MM.1S (cell line): ENCODE measurements around the gene ARHGAP26.

ENCODE experiments used
- DNase-seq: peaks from one replicate; pipeline ENCODE4 v3.0.0-alpha.2; 2015
- H2AFZ ChIP-seq: fragments of 300-600 bp; sonication (generic); 2 replicates; pipeline ENCODE4 v1.6.0; 2016; ENCODE audit warnings: antibody characterized with exemption, low read length
- H3F3A ChIP-seq: fragments of 300-600 bp; sonication (generic); 2 replicates; pipeline ENCODE4 v1.6.1; 2016; ENCODE audit warnings: mild to moderate bottlenecking, antibody characterized with exemption, low read length, moderate library complexity, mixed read lengths; ENCODE audit not compliant: insufficient read depth
- H3K27ac ChIP-seq: fragments of 300-600 bp; sonication (generic); 2 replicates; pipeline ENCODE4 v1.5.1; 2016; ENCODE audit warnings: mild to moderate bottlenecking, low read length
- H3K27me3 ChIP-seq: fragments of 300-600 bp; sonication (generic); replicated peaks from 2 replicates; pipeline ENCODE4 v1.6.0; 2016; ENCODE audit warnings: low read length; ENCODE audit not compliant: insufficient read depth
- H3K36me3 ChIP-seq: fragments of 300-600 bp; sonication (generic); replicated peaks from 2 replicates; pipeline ENCODE4 v1.6.1; 2016; ENCODE audit warnings: mild to moderate bottlenecking, low read length, mixed read lengths; ENCODE audit not compliant: insufficient read depth
- H3K4me1 ChIP-seq: fragments of 300-600 bp; sonication (generic); 2 replicates; pipeline ENCODE4 v1.6.1; 2016; ENCODE audit warnings: low read length, mixed read lengths
- H3K4me2 ChIP-seq: fragments of 300-600 bp; sonication (generic); 2 replicates; pipeline ENCODE4 v1.6.0; 2016; ENCODE audit warnings: low read depth, low read length
- H3K4me3 ChIP-seq: fragments of 300-600 bp; sonication (generic); 2 replicates; pipeline ENCODE4 v1.5.1; 2016; ENCODE audit warnings: low read length, mixed read lengths
- H3K79me2 ChIP-seq: fragments of 300-600 bp; sonication (generic); 2 replicates; pipeline ENCODE4 v1.6.1; 2016; ENCODE audit warnings: mixed run types, low read length, mixed read lengths
- H3K9ac ChIP-seq: fragments of 300-600 bp; sonication (generic); 2 replicates; pipeline ENCODE4 v1.6.1; 2016; ENCODE audit warnings: low read length, mixed read lengths
- H3K9me2 ChIP-seq: fragments of 300-600 bp; sonication (generic); replicated peaks from 2 replicates; pipeline ENCODE4 v1.6.1; 2016; ENCODE audit warnings: mild to moderate bottlenecking, low read length, mixed read lengths; ENCODE audit not compliant: insufficient read depth
- H3K9me3 ChIP-seq: fragments of 300-600 bp; sonication (generic); replicated peaks from 2 replicates; pipeline ENCODE4 v1.6.1; 2016; ENCODE audit warnings: mild to moderate bottlenecking, low read length, mixed read lengths; ENCODE audit not compliant: insufficient read depth
- H4K20me1 ChIP-seq: fragments of 300-600 bp; sonication (generic); 2 replicates; pipeline ENCODE4 v1.6.1; 2016; ENCODE audit warnings: mild to moderate bottlenecking, low read length, moderate library complexity, mixed read lengths; ENCODE audit not compliant: insufficient read depth
- CTCF ChIP-seq: fragments of 300-600 bp; sonication (generic); IDR thresholded peaks from 2 replicates; pipeline ENCODE4 v1.5.1; 2016; ENCODE audit warnings: antibody characterized with exemption, low read length, mixed read lengths
- EZH2 ChIP-seq: fragments of 300-600 bp; sonication (generic); optimal IDR thresholded peaks from 2 replicates; pipeline ENCODE3; 2017; ENCODE audit warnings: low read depth, mild to moderate bottlenecking, antibody characterized with exemption, low read length, mixed read lengths
- EZH2phosphoT487 ChIP-seq: fragments of 300-600 bp; sonication (generic); IDR thresholded peaks from 2 replicates; pipeline ENCODE4 v1.6.1; 2018; ENCODE audit warnings: antibody characterized with exemption, low read length

ARHGAP26 gene

DNA sequence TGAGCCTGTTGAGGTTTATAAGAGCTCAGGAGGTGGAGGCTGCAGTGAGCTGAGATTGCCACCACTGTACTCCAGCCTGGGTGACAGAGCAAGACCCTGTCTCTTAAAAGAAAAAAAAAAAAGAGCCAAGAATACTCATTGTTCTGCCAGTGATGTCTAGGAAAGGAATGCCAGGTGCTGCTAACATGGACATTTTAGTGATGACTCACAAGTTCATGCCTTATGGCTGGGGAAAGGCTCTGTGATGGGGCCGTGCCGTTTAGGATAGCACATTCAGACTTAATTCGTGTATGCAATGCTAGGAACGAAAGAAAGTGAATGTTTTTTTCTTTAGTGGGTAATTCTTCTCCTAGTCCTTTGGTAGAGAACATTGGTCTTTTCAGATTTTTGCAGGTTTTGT is 134.2 kb downstream of the ARHGAP26 start:
- no peak for DNase-seq
- Histone ChIP-seq H3F3A (no peaks in the 10 kb centered on the region), H3K4me1 (no peaks in the 10 kb centered on the region), H3K27ac (no peak overlapping the region), H3K9me3 (no peaks in the 10 kb centered on the region), H3K9ac (no peak overlapping the region), H3K4me2 (no peak overlapping the region), H3K9me2 (no peaks in the 10 kb centered on the region), H3K79me2 (no peaks in the 10 kb centered on the region), H3K36me3 (no peaks in the 10 kb centered on the region), H3K27me3 (no peaks in the 10 kb centered on the region), H2AFZ (no peak overlapping the region), H3K4me3 (no peak overlapping the region), H4K20me1 (no peaks in the 10 kb centered on the region)
- TF ChIP-seq EZH2phosphoT487: no peak
- no peak for TF ChIP-seq CTCF
- no peak for TF ChIP-seq EZH2

GRCh38 chr5:142905348-142905747 is 135.2 kb downstream of the ARHGAP26 start:
- H3K27ac ChIP-seq: no peak overlapping the region
- H2AFZ ChIP-seq: no peak overlapping the region
- no peaks in the 10 kb centered on the region for H3F3A ChIP-seq
- no peak overlapping the region for H3K4me3 ChIP-seq
- no peaks in the 10 kb centered on the region for H4K20me1 ChIP-seq
- no peaks in the 10 kb centered on the region for H3K36me3 ChIP-seq
- no peaks in the 10 kb centered on the region for H3K4me1 ChIP-seq
- DNase-seq: no peak
- no peak overlapping the region for H3K9ac ChIP-seq
- H3K79me2 ChIP-seq: no peaks in the 10 kb centered on the region
- H3K27me3 ChIP-seq: no peaks in the 10 kb centered on the region
- TF ChIP-seq EZH2 (no peak), EZH2phosphoT487 (no peak), CTCF (no peak)
- H3K4me2 ChIP-seq: no peak overlapping the region
- no peaks in the 10 kb centered on the region for H3K9me2 ChIP-seq
- H3K9me3 ChIP-seq: no peaks in the 10 kb centered on the region

DNA sequence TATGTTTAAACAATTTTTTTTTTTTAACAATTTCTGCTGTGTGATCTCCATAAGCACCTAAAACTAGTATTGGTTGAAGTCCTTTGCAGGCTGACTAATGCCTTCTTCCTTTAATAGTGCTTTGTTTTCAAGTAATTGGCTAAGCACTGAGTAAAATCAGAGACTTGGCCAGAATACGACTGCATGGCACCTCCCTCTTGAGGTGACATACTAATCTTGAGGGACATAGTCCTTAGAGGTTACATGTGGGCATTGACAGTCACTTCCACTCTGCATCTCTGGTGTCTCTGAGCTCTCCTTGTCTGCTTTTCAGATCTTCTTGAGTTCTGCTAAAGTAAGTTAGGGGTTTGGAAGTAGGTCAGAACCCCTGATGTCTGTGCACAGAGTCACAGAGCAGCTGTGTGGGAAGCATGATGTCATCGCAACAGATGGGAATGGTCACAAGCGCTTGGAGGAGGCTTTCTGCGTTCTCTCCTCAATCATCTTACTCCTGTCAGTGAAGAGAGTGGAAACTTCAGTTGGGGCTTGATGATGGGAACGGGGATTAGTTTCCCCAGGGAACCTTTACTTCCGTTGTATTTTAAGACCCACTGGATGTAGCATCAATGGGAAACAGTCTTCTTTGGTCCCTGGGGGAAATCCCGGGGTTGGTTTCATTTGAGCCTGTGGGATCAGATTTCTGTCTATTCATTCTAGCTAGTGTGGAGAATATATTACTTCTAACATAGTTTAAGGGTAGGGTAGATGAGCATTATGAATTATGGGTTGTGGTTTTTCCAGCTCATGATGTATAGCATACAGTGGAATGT is 136.9 kb downstream of the ARHGAP26 start:
- DNase-seq: no peak
- Histone ChIP-seq H3K4me1 (no peaks in the 10 kb centered on the region), H3K27ac (no peak overlapping the region), H3K27me3 (no peaks in the 10 kb centered on the region), H3K9me3 (no peaks in the 10 kb centered on the region), H3K9ac (no peak overlapping the region), H3K4me3 (no peak overlapping the region), H4K20me1 (no peaks in the 10 kb centered on the region), H3F3A (no peaks in the 10 kb centered on the region), H3K36me3 (no peaks in the 10 kb centered on the region), H3K79me2 (no peaks in the 10 kb centered on the region), H3K9me2 (no peaks in the 10 kb centered on the region), H2AFZ (no peak overlapping the region), H3K4me2 (no peak overlapping the region)
- no peak for TF ChIP-seq CTCF
- no peak for TF ChIP-seq EZH2phosphoT487
- no peak for TF ChIP-seq EZH2
